Pancreas (tissue), 10 donors: Measurements from ENCODE around the gene PDE8A. TPM values are rescaled to one million over a fixed set of nuclear protein-coding genes. Genes with fewer than 3 reads are reported as not detected.

ENCODE experiments used
- ATAC-seq, 4 donors: fragments of 200-7000 bp; cut with Tn5 transposase; one replicate each; pipeline versions ENCODE4 v1.8.0 to v1.9.1; 2020; ENCODE audit warnings: mild to moderate bottlenecking in 4 of 4, moderate library complexity in 4 of 4
- DNase-seq, 6 donors: peaks; one replicate each; pipeline ENCODE4 v3.0.0-alpha.2; 2020
- FAIRE-seq: peaks from 2 replicates; lab custom pipeline; 2012; peaks lifted over from hg19 to GRCh38; lab: Jason Lieb, UNC
- H3K27ac ChIP-seq, 4 donors: fragments of 200-600 bp; sonication (generic); 1 replicate in 3 of 4; 2 replicates in 1 of 4; pipeline versions ENCODE4 v1.5.0 to v1.8.0; 2020
- H3K27me3 ChIP-seq, 4 donors: fragments of 200-600 bp; one replicate each; pipeline ENCODE4 v1.8.0; 2021
- H3K36me3 ChIP-seq, 3 donors: fragments of 200-600 bp; sonication (generic) in 1 of 3; one replicate each; pipeline versions ENCODE4 v1.5.0 to v1.8.0; 2020 to 2021
- H3K4me1 ChIP-seq, 3 donors: fragments of 200-600 bp; one replicate each; pipeline ENCODE4 v1.8.0; 2021
- H3K4me3 ChIP-seq, 4 donors: fragments of 200-600 bp; sonication (generic) in 2 of 4; one replicate each; pipeline versions ENCODE4 v1.5.0 to v1.8.0; 2020 to 2021
- H3K9me3 ChIP-seq, 4 donors: fragments of 200-600 bp; one replicate each; pipeline ENCODE4 v1.8.0; 2021
- CTCF ChIP-seq, 4 donors: fragments of 200-600 bp; sonication (generic) in 3 of 4; IDR thresholded peaks; one replicate each; pipeline versions ENCODE4 v1.5.0 to v1.8.0; 2021; ENCODE audit warnings: antibody characterized with exemption in 4 of 4
- WGBS, 2 donors: extraction: QIAGEN DNeasy Blood & Tissue Kit; methylation state at CpG; one replicate each; pipeline ENCODE4 v1.1.7; 2013; 5-methylcytosine and 5-hydroxymethylcytosine counted together
- intact Hi-C, 3 donors: fragments of 100-400 bp; cut with DNase I; formaldehyde crosslinking; loops; one replicate each; pipeline versions ENCODE4 v1.11.1 to v1.14.2; 2022
- polyA plus RNA-seq, 2 donors: library from polyadenylated mRNA; stranded (reverse); fragments of 200-250 nt; gene quantifications; one replicate each; pipeline ENCODE4 v1.2.3, GENCODE V29; 2013
- total RNA-seq, 6 donors: library from RNA; stranded (reverse); fragmentation: NEBNext Ultra II Directional in 4 of 6; extraction: Animal tissue kit (Norgen Biotek cat#: 25700) in 4 of 6; gene quantifications; one replicate each; pipeline versions ENCODE4 v1.2.1 to v1.2.4, GENCODE V29; 2021 to 2023
- donor health status: healthy with polysubstance abuse.
- donor health status: DM: no; HTN: no; CAD: no; lungs with moderate emphysema.
- donor health status: DM: no; HTN: no; CAD: no.
- donor health status: control.
- donor health status: control.
- donor health status: Bipolar disorder and iron deficiency.
- donor health status: DM: yes; HTN: yes; CAD: no.
- donor health status: DM: no; HTN: no; CAD: no.
- donor health status: DM: no; HTN: no; CAD: no.
- donor health status: DM: yes; HTN: yes; CAD: no.

Gene PDE8A
- total and polyA plus RNA-seq, 8 donors, result 14.7 to 31.3 (median 20.7) TPM

- no peak for FAIRE-seq
- Histone ChIP-seq H3K4me3 (no peak overlapping the region), H3K27ac (no peak overlapping the region), H3K9me3 (no peaks in the 10 kb centered on the region), H3K4me1 (peaks cover 0 to 7% (median 0%) of the 10 kb centered on the region in 3 donors), H3K27me3 (no peaks in the 10 kb centered on the region), H3K36me3 (no peaks in the 10 kb centered on the region)
- no peak for ATAC-seq
- TF ChIP-seq CTCF (IDR thresholded peaks at IDR 0.05), result no peak
- DNase-seq, result no peak
- 78 to 84% methylated on average over 3 of the region's 3 CpGs for WGBS, 2 donors
- intact Hi-C loops, result no loop called here
Measured at GRCh38 chr15:84940399-84940798, 41.3 kb upstream of the PDE8A start.

- no peak for ATAC-seq
Measured at GRCh38 chr15:84942456-84942855, 39.2 kb upstream of the PDE8A start.

GRCh38 chr15:84944311-84944710 is 37.3 kb upstream of the PDE8A start:
- DNase-seq, result no peak
- no peak overlapping the region for H3K4me3 ChIP-seq
- ATAC-seq, result peak in 1 of 4 donors; percentile 18

More at GRCh38 chr15:84942456-84942855, 39.2 kb upstream of the PDE8A start:
- WGBS, 2 donors, result 91 to 93% methylated on average over 2 of the region's 2 CpGs
- intact Hi-C loops, result no loop called here
- no peak for DNase-seq
- FAIRE-seq, result no peak
- Histone ChIP-seq H3K4me3 (no peak overlapping the region), H3K27me3 (no peaks in the 10 kb centered on the region), H3K4me1 (peaks cover 0 to 7% (median 2%) of the 10 kb centered on the region in 3 donors), H3K27ac (no peak overlapping the region), H3K9me3 (no peaks in the 10 kb centered on the region), H3K36me3 (no peaks in the 10 kb centered on the region)
- no peak for TF ChIP-seq CTCF (IDR thresholded peaks at IDR 0.05)

GRCh38 chr15:84944861-84945260 is 36.8 kb upstream of the PDE8A start:
- WGBS, 2 donors, result 91 to 92% methylated on average over 11 of the region's 11 CpGs
- no peak for TF ChIP-seq CTCF (IDR thresholded peaks at IDR 0.05)
- FAIRE-seq, result no peak

More at GRCh38 chr15:84944311-84944710, 37.3 kb upstream of the PDE8A start:
- no peak for FAIRE-seq
- Histone ChIP-seq H3K27me3 (no peaks in the 10 kb centered on the region), H3K9me3 (no peaks in the 10 kb centered on the region), H3K4me1 (peaks cover 0 to 7% (median 2%) of the 10 kb centered on the region in 3 donors), H3K36me3 (no peaks in the 10 kb centered on the region), H3K27ac (no peak overlapping the region)
- intact Hi-C loops, result no loop called here
- no peak for TF ChIP-seq CTCF (IDR thresholded peaks at IDR 0.05)
- 93% methylated on average over 10 of the region's 10 CpGs for WGBS, 2 donors

GRCh38 chr15:84946772-84947489 is 34.7 kb upstream of the PDE8A start:
- intact Hi-C loops, result no loop called here
- no peaks in the 10 kb centered on the region for H3K36me3 ChIP-seq

More at GRCh38 chr15:84944861-84945260, 36.8 kb upstream of the PDE8A start:
- intact Hi-C loops, result no loop called here
- Histone ChIP-seq H3K4me3 (no peak overlapping the region), H3K27me3 (no peaks in the 10 kb centered on the region), H3K4me1 (peaks cover 0 to 7% (median 2%) of the 10 kb centered on the region in 3 donors), H3K27ac (no peak overlapping the region), H3K36me3 (no peaks in the 10 kb centered on the region), H3K9me3 (no peaks in the 10 kb centered on the region)
- DNase-seq (no peak), ATAC-seq (no peak)

More at GRCh38 chr15:84946772-84947489, 34.7 kb upstream of the PDE8A start:
- H3K4me3 ChIP-seq, result no peak overlapping the region
- H3K27me3 ChIP-seq, result no peaks in the 10 kb centered on the region
- WGBS, 2 donors, result 64 to 77% methylated on average over 5 of the region's 5 CpGs
- DNase-seq, result peak in 5 of 6 donors; percentile 23 to 78 (median 59)
- peak; percentile 26 to 81 (median 66) for ATAC-seq
- no peak overlapping the region for H3K27ac ChIP-seq
- no peak for TF ChIP-seq CTCF (IDR thresholded peaks at IDR 0.05)
- H3K4me1 ChIP-seq, result peaks cover 0 to 5% (median 2%) of the 10 kb centered on the region in 3 donors
- no peaks in the 10 kb centered on the region for H3K9me3 ChIP-seq
- FAIRE-seq, result no peak
